ENCODE data around the gene COL20A1.

GRCh38 chr20:63311186-63311832 lies 18.3 kb downstream of the COL20A1 start:
- TF ChIP-seq CTCF (IDR thresholded peaks at IDR 0.05; ENCODE audit: insufficient read depth, low read depth, low read length) (no peak), EZH2 (IDR thresholded peaks at IDR 0.05; ENCODE audit: insufficient read depth, low read length) (no peak)
